Fibroblast of skin of scalp (primary cell): ENCODE data around the gene BLVRB.
"Not testable (repeated sequence)": the region's sequence is repeated elsewhere in the genome, so short reads cannot be mapped to it uniquely, and the experiment has no call there.

Experiments used
- DNase-seq: peaks from one replicate; pipeline ENCODE4 v3.0.0-alpha.2; 2013

The BLVRB gene

DNA sequence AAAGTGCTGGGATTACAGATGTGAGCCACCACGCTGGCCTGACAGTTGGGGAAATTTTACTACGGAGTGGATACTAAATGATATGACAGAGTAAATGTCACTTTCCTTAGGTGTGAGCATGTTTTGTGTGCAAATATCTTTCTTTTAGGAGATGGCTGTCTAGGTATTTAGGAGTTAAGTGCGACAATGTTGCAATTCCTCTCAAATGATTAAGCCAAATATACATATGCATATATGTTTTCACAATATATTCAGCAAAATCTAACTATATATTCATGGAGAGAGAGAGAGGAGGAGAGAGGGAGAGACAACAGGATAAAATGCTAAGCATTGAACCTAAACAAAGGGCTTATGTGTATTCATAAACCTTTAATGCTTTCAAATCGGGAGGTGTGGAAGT is 16.0 kb downstream of the BLVRB start:
- no peak for DNase-seq

DNA sequence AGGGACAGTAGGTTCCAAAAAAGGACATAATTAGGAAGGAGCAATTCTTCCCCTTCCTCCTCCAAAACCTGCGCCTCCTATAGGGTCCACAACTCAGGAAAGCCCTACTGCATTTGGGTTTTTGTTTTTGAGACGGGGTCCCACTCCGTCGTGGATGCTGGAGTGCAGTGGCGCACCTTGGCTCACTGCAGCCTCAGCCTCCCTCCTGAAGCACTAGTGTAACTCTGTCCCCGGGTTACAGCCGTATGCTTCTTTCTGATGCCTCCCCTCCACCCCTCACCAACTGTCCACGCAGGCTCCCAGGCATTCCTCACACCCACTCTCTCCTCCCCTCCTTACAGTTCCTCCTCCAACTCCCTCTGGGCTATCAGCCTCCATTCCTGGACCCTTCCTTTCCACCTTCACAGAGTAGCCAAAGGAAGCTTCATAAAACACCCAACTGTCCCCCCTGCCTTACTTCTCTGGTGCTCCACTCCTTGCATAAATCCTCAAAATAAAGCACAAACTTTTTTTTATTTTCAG is 19.2 kb downstream of the BLVRB start:
- DNase-seq = no peak

DNA sequence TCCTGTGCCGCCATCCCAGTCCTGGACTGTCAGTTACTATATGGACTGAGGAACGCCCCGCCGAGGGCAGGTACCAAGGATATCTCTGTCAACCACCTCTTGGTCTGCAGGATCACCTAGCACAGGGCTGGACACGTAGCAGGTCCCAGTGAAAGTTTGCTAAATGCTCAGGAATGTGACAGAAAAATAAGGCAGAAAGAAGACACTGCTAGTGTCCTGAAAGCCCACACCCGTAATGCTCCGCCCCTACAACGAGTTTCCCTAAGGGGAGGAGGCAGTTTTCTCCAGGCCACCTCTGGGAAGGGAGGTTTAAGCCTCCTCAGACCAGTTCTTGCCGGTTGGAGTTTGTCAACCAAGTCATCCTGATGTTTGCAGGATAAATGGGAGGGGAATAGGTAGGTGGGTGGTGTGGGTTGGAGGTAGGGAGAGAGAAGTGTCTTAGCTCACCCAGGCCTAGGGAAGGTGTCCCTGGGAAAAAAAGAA is 19.7 kb downstream of the BLVRB start:
- peak; percentile 25 for DNase-seq

DNA sequence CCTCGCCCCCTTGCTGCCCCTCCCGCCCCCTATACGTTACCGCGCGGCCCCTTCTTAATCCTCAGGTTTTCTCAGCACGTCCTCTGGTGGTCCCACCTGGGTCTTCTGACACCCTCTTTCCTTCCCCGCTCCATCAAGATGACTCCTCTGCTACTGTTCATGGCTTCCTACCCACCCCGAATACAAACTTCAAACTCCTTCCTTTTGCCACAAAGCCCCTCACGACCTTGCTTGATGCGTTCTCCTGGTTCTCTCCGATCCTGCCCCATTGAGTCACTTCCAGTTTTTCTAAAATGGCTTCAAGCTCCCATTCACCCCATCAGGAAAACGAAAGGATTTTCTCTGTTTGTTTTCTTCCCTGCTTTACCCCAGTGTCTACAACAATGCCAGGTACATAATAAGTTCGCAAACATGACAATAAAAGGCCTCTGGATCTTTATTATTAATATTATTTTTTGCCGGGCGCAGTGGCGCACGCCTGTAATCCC is 20.7 kb downstream of the BLVRB start:
- no peak for DNase-seq

DNA sequence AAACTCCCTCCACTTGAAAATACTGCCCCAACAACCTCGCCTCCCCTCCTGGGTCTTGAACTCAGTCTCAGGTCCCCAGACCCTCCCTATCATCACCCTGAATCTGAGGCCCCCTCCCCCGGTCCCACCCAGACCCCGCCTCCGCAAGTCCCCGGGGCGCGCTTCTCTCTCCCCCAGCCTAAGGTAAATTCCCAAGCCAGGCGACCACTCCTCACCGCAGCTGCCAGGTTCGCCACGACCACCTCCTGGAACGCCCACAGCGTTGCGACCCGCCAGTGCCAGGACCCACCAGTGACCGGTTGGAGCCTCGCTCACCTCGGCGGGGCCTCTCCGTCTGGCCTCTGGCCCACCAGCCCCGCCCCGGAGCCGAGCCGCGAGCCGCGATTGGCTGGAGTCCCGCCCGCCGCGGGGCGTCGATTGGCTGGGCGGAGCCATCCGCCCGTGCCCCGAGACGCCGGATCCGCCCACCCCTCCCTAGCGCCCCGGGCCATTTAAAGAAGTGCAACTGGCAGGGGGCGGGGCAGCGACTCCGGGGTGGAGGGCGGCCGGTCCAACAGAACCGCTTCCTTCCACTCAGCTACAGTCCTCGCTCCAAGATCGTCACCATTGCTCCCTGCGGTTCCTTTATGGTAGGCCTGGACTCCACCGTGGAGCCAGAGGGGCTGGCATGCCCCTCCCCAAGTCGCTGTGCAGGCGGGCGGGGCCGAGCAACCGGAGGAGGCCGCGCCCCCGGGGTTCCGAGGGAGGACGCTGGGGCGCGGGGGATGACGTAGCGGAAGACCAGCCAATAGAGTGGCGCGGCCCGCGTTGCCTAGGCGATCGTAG is 21.3 kb downstream of the BLVRB start, which contains the start of gene SERTAD3:
SERTAD3 (minus strand) TSS at position 336 of the 825 bp plus-strand sequence. CDS start 2,255 bp downstream, outside the sequence.
- peak; percentile 96 for DNase-seq

DNA sequence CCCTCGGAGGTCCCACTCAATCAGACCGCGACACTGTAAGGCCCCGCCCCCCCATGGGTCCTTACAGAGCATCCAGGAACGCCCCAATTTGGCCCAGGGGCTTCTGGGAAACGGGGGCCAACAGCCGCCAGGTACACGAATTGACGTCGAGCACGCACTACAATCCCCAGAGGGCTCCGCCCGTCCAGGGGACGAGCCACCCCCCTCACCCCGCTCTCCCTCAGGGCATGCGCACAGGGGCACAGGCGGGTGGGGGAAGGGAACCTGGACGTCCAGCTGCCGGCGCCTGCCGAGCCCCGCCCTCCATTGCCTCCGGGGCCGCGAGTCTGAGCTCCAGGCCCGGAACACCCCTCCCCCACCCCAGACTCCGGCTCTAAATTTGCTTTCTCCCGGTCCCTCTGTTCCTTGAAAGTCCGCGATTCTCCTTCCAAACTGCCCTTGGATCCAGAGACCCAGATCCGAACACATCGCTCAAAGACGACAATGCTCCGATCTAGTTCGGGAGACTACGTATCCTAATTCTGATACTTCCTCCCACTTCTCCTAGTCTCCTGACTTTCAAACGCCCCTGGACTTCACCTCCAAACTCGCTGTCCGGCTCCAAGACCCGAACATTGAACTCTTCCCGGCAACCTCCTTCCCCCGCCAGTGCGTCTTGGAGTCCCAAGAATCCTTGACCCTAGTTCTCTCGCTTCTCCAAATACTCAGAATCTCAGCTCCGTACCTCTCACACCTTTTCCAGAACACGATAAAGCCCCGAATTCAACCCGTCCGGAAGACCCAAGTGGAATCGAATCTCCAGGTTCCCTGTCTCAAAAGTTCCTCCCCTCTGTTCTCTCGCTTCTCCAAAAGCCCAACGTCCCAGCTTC is 22.2 kb downstream of the BLVRB start:
- peak; percentile 100 for DNase-seq

DNA sequence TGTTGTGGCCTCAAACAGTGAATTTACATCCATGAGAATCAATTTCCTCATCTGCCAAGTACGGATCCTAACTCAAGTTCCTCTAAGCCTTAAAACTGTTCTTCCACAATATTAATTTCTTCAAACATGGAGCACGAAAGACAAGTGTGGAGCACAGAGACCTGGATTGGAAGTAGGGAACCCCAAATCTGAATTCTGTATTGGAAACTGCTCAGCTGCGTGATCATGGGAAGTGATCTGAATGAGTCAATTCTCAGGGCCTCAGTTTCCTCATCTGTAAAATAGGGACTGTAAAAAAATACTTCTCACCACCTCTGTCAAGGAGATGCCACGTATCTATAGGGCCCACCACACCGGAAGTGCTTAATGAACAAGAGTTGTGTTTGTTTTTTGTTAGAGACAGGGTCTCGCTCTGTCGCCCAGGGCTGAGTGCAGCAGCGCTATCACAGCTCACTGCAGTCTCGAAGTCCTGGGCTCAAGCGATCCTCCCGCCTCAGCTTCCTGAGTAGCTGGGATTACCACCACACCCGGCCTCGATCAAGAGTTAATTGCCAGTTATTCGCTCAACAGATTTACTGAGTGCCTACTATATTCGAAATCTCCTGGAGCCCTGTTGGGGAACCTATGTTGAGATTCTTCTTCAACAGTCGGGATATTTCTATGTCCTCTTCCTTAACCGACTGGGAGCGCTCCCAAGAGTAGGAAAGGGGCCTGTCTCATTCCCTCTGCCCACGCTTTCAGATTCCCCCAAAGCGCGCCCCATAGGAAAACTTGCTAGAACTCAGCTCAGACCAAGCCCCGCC is 23.0 kb downstream of the BLVRB start:
- DNase-seq = no peak

DNA sequence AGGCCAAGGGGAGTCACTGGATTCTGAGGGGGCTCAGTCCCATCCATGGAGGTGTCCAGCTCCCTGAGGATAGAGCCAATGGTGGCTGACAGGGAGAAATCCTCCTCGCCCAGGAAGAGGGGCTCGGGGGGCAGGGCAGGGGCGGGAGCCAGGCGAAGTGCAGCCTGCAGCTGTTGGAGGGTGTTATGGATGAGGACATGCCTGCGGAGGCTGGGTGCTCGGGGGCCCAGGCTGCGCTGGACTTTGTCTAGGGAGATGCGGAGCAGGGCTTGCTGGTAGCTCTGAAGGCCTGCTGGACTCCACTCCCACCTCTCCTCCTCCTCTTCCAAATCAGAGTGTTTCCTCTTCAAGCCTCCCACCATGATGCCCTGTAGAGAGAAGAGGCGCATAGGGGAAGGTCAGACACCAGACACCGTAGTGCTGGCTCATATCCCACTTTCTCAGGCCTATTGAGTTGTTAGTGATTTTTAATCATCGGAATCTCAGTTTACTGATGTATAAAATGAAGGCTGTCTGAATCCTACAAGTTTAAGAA is 23.8 kb downstream of the BLVRB start:
- no peak for DNase-seq

DNA sequence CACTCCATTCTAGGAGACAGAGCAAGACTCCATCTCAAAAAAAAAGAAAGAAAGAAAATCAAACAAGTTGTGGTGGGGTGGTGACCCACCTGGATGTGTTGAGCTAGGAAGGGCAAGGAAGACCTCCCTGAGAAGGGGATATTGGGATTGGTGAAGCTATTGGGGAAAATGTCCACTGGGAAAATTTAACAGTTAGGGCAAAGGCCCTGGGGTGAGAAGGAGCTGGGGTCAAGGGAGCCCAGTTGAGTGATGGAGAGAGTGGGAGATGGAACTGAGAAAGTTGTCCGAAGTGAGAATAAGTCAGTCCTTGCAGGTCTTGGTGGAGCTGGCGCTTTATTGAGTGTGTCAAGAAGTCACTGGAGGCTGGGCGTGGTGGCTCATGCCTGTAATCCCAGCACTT is 27.3 kb downstream of the BLVRB start:
- DNase-seq = no peak

DNA sequence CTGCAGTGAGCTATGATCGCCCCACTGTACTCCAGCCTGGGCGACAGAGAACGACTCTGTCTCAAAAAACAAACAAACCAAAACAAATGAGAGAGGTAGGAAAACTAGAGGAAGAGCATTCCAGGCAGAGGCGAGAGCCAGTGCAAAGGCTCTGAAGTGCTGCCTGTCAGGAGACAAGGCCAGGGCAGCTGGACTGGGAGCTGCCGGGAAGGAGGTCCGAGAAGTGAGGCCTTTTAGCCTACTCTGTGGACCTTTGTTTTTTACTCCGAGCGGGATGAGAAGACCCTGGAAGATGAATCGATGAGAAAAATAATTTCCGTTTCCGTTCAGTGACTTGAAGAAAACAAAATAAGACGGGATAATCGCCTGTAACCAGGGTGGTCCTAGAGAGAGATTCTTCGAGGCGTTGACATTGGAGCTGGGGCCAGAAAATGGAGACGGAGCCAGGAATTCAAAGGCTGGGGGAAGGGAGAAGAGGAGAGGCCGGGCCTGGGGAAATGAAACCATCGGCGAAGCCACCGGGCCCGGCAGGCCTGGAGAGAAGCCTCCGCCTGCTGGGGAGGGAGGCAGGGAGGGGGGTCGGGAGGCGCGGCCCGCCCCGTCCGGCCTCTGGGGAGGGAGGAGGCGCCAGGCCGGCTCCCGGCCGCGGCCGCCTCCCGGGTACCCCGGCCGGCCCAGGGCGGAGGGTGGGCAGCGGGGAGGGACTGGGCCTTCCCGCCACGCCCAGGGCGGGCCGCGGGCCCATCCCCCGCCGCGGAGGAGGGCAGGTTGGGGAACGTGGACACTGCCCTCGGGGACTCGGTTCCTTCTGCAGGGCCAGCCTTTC is 31.9 kb downstream of the BLVRB start:
- peak; percentile 95 for DNase-seq

DNA sequence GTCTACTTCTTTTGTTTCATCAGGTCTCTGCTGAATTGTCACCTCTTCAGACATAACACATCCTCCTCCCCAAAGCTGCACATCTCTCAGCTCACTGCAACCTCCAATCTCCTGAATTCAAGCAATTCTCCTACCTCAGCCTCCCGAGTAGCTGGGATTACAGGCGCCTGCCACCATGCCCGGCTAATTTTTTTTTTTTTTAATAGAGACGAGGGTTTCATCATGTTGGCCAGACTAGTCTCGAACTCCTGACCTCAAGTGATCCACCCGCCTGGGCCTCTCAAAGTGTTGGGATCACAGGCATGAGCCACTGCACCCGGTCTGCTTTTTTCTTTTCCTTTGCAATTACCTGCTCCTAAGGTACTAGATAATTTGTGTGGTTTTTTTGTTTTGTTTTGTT is 32.8 kb downstream of the BLVRB start:
- DNase-seq = not testable (repeated sequence)

DNA sequence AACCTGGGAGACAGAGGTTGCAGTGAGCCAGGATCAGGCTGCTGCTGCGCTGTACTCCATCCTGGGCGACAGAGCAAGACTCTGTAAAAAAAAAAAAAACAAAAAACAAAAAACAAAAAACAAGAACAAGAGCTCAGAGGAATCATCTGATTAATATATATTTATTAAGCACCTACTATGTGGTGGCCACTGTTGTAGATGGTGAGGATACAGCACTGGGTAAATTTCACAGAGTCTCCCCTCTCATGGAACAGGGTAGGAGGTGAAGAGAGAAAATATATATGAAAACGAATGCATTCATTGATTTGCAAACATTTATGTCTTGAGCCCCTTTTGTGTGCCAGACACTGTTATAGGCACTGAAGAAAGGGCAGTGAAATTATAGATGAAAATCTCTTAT is 33.8 kb downstream of the BLVRB start:
- DNase-seq = no peak

DNA sequence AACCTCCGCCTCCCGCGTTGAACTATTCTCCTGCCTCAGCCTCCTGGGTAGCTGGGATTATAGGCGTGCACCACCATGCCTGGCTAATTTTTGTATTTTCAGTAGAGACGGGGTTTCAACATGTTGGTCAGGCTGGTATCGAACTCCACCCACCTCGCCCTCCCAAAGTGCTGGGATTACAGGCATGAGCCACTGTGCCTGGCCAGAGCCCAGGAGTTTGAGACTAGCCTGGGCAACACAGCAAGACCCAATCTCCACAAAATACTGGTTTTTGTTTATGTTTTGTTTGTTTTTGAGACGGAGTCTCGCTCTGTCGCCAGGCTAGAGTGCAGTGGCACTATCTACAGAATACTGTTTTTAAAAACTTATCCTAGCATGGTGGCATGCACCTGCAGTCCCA is 35.3 kb downstream of the BLVRB start:
- not testable (repeated sequence) for DNase-seq

DNA sequence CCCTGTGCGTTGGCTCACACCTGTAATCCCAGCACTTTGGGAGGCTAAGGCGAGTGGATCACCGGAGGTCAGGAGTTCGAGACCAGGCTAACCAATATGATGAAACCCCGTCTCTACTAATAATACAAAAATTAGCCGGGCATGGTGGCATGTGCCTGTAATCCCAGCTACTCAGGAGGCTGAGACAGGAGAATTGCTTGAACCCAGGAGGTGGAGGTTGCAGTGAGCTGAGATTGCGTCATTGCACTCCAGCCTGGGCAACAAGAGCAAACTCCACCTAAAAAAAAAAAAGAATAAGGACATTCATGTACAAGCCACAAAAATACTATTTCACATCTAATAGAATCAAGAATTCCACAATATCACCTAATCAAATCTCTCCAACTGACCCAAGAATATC is 37.3 kb downstream of the BLVRB start:
- DNase-seq = not testable (repeated sequence)

DNA sequence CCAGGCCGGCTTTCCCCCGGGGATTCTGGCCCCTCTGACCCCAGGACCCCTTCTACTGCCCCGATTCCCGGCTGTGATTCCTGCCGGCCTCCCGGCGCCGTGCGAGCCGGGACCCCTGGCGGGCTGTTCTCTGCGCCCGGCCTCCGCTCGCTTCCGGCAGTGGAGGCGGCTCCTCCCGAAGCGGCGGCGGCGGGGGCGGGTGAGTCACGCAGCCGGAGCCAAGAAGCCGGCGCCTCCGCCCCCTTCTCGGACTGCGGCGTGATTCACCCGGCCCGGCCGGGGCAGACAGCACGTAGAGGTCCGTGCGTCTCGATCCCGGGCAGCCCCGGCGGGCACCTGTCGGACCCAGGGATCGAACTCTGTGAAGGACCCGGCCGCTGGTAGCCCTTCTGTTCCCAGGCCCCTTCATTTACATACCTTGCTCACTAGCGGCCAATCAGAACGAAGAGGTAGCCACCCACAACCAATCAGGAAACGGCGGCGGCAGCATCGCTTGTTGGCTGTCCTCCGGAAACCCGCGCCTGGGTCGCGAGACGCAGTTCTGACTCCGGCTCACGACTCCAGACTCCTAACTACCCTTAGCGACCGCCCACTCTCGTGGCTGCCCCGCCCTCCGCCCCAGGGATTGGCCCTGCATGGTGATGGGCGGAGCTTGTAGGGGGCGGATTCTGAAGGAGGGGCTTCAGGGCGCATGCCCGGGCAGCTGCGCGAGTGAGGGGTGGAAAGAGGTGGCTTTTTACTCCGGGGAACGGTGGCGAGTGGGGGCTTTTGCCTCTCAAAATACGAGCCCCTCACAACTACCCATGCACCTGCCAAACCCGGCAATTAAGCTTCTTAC is 39.9 kb downstream of the BLVRB start, which contains the start of gene SERTAD1:
SERTAD1 (minus strand) TSS at position 543 of the 838 bp plus-strand sequence. CDS start 2,446 bp downstream, outside the sequence.
- peak; percentile 100 for DNase-seq

DNA sequence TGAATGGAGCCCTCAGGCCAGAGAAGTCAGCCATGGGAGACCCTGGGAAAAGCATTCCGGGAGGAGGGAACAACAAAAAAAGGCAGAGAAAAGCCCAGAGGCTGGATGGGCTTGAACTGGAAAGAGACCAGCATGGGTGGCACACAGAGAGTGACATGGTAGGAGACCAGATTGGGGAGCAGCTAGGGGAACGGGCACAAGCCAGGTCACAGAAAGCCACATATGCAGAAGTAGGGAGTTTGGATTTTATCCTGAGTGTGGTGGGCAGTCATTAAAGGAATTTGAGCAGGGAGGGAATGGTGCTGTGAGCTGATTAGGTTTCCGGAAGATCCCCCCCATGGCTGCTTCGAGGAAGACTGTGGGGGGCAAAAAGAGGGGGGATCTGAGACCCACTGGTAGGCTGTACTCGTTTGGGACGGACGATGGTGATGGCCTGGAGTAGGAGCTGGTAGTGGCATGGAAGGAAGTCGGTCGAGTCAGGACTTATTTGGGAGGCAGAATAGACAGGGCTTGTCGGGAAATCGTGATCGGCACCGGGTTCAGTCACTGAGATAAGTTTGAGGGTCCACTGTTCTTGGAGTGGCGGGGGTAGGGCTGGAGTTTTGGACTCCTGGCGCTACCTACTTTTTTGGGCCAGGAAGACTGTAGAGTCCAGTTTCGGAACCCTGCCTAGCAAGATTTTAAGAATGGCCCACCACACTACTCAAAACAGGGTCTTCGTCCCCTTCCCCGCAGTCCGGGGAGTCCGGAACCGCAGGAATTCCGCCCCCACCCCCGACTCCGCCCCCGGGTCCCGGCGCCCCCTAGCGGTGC is 40.7 kb downstream of the BLVRB start:
- peak; percentile 40 for DNase-seq

DNA sequence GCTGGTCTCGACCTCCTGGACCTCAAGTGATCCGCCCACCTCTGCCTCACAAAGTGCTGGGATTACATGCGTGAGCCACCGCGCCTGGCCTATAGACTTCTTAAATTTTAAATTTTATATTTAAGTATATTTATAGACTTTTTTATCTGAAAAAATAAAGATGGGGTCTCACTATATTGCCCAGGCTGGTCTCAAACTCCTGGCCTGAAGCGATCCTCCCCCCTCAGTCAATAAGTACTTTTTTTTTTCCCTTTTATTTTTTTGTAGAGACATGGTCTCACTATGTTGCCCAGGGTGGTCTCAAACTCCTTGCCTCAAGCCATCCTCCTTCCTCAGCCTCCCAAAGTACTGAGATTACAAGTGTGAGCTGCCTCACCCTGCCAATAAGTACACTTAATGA is 41.6 kb downstream of the BLVRB start:
- no peak for DNase-seq

DNA sequence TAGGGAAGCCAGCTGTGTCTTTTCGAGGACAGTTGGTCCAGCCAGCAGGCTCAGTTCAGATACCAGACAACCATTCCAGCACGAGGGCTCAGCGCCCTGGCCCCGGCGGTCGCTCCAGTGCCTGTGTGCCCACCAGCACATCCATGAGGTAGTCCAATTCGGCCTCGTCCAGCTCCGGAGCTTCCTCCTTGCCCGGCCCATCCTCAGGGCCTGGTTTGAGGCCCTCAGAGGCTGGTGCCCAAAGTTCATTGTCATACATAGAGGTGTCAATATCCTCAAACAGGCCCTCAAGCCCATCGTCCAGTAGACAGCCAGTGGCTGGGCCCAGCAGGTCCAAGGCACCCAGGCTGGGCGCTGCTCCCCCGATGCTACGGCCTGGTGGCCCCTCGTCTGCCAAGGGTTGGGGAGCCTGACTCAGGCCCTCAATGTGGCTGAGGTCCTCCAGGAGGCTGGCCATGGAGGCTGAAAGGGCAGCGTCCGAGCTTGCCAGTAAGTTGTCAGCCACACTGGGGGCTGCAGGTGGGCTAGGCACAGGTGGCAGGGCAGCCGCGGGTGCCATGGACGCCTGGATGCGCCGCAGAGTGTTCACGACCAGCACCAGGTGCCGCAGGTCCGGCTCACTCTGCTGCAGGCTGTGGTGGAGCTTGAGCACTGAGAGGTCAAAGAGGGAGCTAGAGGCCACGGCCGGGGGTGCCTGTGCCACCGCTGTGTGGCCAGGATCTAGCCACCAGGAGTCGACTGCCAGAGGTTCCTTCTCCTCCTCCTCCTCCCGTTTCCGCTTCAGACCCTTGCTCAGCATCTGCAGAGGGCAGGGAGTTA is 42.6 kb downstream of the BLVRB start:
- no peak for DNase-seq
